Nephron progenitor cell (in vitro differentiated cells): ENCODE measurements around the gene KRTDAP.

Experiments used
- DNase-seq: peaks from one replicate; pipeline ENCODE4 v3.0.0; 2021
- H3K27ac Mint-ChIP-seq: 2 replicates; pipeline ENCODE4 v1.8.0; 2021; ENCODE audit warnings: mild to moderate bottlenecking, moderate library complexity, mixed read lengths
- H3K27me3 Mint-ChIP-seq: 2 replicates; pipeline ENCODE4 v1.8.0; 2021; ENCODE audit warnings: mild to moderate bottlenecking, low read depth, mixed read lengths; ENCODE audit not compliant: poor library complexity
- H3K36me3 Mint-ChIP-seq: 2 replicates; pipeline ENCODE4 v1.8.0; 2021; ENCODE audit warnings: low read depth, mixed read lengths
- H3K4me1 Mint-ChIP-seq: 2 replicates; pipeline ENCODE4 v1.8.0; 2021; ENCODE audit warnings: mixed read lengths
- H3K4me3 Mint-ChIP-seq: 2 replicates; pipeline ENCODE4 v1.8.0; 2021; ENCODE audit warnings: mild to moderate bottlenecking, moderate library complexity, mixed read lengths
- H3K9me3 Mint-ChIP-seq: 2 replicates; pipeline ENCODE4 v1.8.0; 2021; ENCODE audit warnings: mild to moderate bottlenecking, moderate library complexity, mixed read lengths
- CTCF ChIP-seq: fragments of 200-600 bp; sonication (generic); IDR thresholded peaks from 2 replicates; pipeline ENCODE4 v1.5.0; 2021; ENCODE audit warnings: antibody characterized with exemption

Gene KRTDAP

DNA sequence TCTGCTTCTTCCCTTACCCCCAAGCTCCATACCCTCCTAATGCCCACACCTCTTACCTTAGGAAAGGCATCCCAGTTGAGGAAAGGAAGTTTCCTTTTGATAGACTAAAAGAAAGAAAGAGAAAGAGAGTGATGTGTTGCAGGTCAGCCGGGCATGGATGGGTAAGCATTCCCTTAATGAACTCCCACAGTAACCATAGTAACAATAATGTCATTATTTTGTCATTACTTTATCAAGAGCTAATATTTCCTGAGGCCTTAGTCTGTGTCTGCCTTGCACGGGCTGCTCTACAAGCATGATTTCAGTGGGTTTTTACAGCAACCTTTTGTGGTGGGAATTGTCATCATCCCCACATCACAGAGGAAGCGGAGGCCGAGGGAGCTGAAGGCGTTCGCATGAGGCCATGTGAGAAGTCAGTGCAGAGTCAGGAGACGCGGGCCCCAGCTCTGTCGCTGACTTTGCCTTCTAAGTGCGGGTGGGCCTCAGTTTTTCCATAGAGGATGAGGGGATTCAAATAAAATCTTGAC lies 2.5 kb downstream of the KRTDAP start:
- peaks cover 70% of the 10 kb centered on the region for H3K27me3 Mint-ChIP-seq
- no peak overlapping the region for H3K27ac Mint-ChIP-seq
- peaks cover 5% of the 10 kb centered on the region for H3K4me1 Mint-ChIP-seq
- DNase-seq = no peak
- no peaks in the 10 kb centered on the region for H3K9me3 Mint-ChIP-seq
- no peaks in the 10 kb centered on the region for H3K36me3 Mint-ChIP-seq
- H3K4me3 Mint-ChIP-seq = no peak overlapping the region
- no peak for TF ChIP-seq CTCF

DNA sequence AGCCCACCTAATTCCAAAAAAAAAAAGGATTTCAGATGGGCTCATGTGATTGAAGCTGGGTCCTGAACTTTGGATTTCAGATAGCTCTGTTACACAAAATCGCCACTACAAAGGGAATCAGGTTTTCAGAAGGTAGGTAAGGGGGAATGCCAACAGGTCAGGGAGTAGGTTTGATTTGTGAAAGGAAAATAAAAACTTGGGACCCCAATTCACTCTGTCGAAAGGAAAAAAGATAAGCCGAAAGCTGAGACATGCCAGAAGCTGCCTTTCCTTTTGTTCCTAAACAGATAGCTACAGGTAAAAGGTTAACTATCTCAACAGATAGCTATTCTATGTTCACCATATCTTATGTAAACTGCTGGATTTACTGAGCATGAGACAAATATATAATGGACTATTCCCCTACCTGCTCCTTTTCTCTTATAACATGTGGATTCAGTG lies 4.0 kb downstream of the KRTDAP start:
- H3K27ac Mint-ChIP-seq = no peak overlapping the region
- DNase-seq = no peak
- H3K4me3 Mint-ChIP-seq = no peak overlapping the region
- no peak for TF ChIP-seq CTCF
- H3K9me3 Mint-ChIP-seq = no peaks in the 10 kb centered on the region
- no peaks in the 10 kb centered on the region for H3K36me3 Mint-ChIP-seq
- H3K4me1 Mint-ChIP-seq = peaks cover 5% of the 10 kb centered on the region
- H3K27me3 Mint-ChIP-seq = peaks cover 60% of the 10 kb centered on the region

GRCh38 chr19:35484252-35485036 lies 5.8 kb downstream of the KRTDAP start:
- Mint-ChIP-seq H3K4me3 (no peak overlapping the region), H3K36me3 (no peaks in the 10 kb centered on the region), H3K27me3 (peaks cover 54% of the 10 kb centered on the region), H3K9me3 (no peaks in the 10 kb centered on the region), H3K27ac (no peak overlapping the region), H3K4me1 (peaks cover 5% of the 10 kb centered on the region)
- DNase-seq = no peak
- no peak for TF ChIP-seq CTCF

- no peak for TF ChIP-seq CTCF
- no peaks in the 10 kb centered on the region for H3K4me1 Mint-ChIP-seq
- no peak for DNase-seq
- no peaks in the 10 kb centered on the region for H3K9me3 Mint-ChIP-seq
- peaks cover 52% of the 10 kb centered on the region for H3K27me3 Mint-ChIP-seq
- H3K36me3 Mint-ChIP-seq = no peaks in the 10 kb centered on the region
- H3K27ac Mint-ChIP-seq = no peak overlapping the region
- H3K4me3 Mint-ChIP-seq = no peak overlapping the region
Measured at GRCh38 chr19:35483089-35483488, 7.2 kb downstream of the KRTDAP start.

GRCh38 chr19:35478794-35479677 lies 11.2 kb downstream of the KRTDAP start:
- H3K4me1 Mint-ChIP-seq = no peaks in the 10 kb centered on the region
- no peak overlapping the region for H3K4me3 Mint-ChIP-seq
- H3K9me3 Mint-ChIP-seq = no peaks in the 10 kb centered on the region
- peaks cover 42% of the 10 kb centered on the region for H3K27me3 Mint-ChIP-seq
- H3K36me3 Mint-ChIP-seq = no peaks in the 10 kb centered on the region
- no peak for DNase-seq
- no peak overlapping the region for H3K27ac Mint-ChIP-seq
- no peak for TF ChIP-seq CTCF
